Right ventricle myocardium superior (tissue), 1 donor: ENCODE data around the gene HCST. TPM values are rescaled to one million over a fixed set of nuclear protein-coding genes. Genes with fewer than 3 reads are reported as not detected.
A peak's percentile ranks its signal among the peaks of the same experiment; 100 is the strongest.
"Not testable (repeated sequence)": the region's sequence is repeated elsewhere in the genome, so short reads cannot be mapped to it uniquely, and the experiment has no call there.

Experiments
- ATAC-seq: fragments of 200-7000 bp; cut with Tn5 transposase; one replicate; pipeline ENCODE4 v1.9.1; 2020; ENCODE audit warnings: mild to moderate bottlenecking; ENCODE audit not compliant: poor library complexity
- DNase-seq: peaks from one replicate; pipeline ENCODE4 v3.0.0-alpha.2; 2020
- intact Hi-C: fragments of 100-400 bp; cut with DNase I; formaldehyde crosslinking; loops from one replicate; pipeline ENCODE4 v1.11.2; 2022
- total RNA-seq: library from RNA; stranded (reverse); fragmentation: NEBNext Ultra II Directional; extraction: Animal tissue kit (Norgen Biotek cat#: 25700); gene quantifications from one replicate; pipeline ENCODE4 v1.2.1, GENCODE V29; 2021
- donor health status: DM: no; HTN: yes; CAD: no; lungs with severe emphysema.

HCST gene
- total RNA-seq, 1 donor from 2014 or later = 4.1 TPM

DNA sequence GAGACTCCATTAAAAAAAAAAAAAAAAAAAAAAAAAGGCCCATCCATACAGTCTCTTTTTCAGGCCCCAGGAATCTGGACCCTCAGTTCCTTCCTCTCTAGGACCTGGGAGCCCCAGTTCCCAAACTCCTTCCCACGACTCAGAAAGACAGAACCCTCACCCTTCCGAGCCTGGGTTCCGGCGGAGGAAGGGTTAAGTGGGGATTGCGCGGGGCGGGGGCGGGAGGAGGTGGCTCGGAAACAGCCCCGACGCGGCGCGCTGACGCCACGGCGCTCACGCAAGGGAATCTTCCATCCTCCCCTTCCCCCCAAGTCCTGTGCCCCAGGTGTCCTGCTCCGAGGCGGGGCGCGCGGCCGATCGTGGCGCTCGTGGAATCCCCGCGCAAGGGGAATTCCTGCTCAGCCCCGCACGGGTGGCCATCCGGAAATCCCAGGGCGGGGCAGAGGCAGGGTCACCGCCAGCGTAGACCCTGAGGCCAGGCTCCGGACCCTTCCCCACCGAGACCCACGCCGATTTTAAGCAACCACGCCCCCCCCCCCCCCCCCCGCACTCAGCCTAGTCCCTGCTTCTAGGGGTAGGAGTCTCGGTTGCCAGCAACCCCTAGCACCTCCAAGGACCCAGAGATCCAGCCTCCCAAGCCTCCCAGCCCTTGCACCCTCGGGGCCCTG, 2.6 kb upstream of the HCST start:
- intact Hi-C loops = no loop called here
- peak; percentile 90 for DNase-seq
- ATAC-seq = peak; percentile 92

- intact Hi-C loops = no loop called here
- no peak for ATAC-seq
- no peak for DNase-seq
Observed at GRCh38 chr19:35901055-35901644, 1.2 kb upstream of the HCST start.

DNA sequence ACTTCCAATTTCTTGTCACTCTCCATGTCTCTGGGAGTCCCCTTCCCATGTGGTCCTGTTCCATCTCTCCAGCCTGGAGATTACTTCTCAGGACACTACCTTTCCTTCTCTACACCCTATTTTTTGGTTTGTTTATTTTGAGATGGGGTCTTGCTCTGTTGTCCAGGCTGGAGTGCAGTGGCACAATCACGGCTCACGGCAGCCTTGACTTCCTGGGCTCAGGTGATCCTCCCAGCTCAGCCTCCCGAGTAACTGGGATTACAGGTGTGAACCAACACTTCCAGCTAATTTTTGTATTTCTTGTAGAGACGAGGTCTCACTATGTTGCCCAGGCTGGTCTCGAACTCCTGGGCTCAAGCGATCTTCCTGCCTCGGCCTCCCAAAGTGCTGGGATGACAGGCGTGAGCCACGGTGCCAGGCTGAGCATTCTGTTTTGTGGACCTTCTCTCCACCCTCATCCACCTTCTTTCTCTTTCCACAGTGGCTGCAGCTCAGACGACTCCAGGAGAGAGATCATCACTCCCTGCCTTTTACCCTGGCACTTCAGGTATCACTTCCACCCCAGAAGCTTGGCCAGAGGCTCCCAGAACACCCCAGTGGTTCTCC, 644 bp downstream of the HCST start:
- no peak for ATAC-seq
- DNase-seq = no peak
- intact Hi-C loops = no loop called here

DNA sequence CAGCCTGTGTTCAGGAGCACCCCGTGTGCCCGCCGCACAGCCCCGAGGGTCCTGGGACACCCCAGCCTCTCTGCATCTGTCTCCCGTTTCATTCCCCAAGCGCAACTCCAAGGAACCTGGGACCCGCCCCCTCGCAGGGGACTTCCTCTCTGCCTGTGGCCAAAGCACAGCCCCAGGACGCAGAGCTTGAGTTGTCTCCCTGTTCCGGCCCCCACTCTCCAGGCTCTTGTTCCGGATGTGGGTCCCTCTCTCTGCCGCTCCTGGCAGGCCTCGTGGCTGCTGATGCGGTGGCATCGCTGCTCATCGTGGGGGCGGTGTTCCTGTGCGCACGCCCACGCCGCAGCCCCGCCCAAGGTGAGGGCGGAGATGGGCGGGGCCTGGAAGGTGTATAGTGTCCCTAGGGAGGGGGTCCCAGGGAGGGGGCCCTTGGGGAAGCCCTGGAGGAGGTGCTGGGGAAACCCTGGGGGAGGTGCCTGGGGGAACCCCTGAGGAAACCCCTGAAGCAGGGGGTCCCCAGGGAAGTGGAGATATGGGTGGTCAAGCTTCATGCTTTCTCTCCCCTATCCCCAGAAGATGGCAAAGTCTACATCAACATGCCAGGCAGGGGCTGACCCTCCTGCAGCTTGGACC, 1.3 kb downstream of the HCST start:
- DNase-seq (peak; percentile 84), ATAC-seq (peak; percentile 2)
- intact Hi-C loops = no loop called here

DNA sequence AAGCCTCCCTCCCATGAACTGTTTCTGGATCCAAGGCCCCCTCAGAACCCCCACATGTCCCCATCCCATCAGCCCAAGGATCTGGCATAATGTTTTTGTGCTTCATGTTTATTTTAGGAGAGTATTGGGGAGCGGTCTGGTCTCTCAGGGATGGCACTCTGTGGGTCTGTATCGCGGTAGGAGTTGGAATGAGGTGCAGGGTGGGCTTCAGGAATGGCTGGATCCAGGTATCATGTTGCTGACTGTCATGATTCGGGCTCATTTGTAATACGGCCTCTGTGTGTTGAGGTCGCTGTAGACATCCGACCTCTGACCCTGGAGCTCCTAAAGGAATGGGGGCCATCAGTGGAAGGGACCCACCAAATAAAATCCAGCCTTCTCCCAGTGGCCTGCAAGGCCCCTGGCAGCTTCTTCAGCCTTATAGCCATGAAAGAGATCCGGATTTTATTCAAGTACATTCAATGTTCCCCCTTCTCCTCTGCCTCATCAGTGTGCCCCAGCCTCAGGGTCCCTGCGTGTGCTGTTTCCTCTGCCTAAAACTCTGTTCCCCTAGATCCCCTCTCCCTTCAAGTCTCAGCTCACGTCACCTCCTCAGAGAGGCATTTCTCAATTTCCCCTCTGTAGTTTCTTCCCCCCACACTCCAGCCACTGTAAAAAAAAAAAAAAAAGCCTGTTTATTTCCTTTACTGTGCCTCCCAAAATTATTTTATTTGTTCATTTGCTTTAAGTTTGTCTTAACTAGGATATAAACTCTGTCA, 2.2 kb downstream of the HCST start:
- DNase-seq = no peak
- intact Hi-C loops = no loop called here

DNA sequence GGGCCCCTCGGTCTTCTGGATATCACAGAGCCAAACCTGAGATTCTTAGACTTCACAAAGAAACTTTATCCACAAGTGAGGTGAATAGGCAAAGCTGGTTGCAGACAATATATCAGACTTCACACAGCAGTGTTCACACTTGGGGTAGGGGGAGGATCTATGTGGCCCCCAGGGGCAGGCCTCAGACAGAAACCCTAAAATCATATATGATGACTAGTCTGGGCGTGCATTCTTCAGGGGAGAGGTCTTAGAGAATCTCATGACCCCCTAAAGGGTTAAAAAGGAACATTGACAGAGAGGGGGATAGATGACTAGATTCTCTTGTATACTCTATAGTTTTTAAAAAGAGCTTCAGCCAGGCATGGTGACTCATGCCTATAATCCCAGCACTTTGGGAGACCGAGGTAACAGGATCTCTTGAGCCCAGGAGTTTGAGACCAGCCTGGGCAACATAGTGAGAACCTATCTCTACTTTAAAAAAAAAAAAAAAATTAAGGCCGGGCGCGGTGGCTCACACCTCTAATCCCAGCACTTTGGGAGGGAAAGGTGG, 2.9 kb downstream of the HCST start:
- intact Hi-C loops = no loop called here
- DNase-seq (no peak), ATAC-seq (no peak)

More for the DNA sequence above, 2.2 kb downstream of the HCST start:
- no peak for ATAC-seq

DNA sequence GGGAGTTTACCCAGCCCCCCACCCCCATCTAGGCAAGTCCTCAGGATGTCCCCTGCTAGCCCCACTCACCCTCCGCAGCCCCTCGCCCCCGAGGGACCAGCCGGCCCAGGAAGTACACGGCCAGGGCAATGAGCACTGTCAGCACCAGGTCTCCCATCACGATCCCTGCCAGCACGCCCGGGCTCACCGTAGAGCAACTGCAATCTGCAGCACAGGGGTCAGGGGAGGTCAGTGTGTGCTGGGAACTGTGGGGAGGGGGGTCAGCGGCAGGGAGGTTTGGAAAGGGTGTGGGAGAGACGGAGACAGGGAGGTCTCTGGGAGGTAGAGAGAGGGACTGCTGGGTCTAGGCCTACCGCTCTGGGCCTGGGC, 5.0 kb downstream of the HCST start:
- no peak for ATAC-seq
- intact Hi-C loops = no loop called here
- DNase-seq = no peak

DNA sequence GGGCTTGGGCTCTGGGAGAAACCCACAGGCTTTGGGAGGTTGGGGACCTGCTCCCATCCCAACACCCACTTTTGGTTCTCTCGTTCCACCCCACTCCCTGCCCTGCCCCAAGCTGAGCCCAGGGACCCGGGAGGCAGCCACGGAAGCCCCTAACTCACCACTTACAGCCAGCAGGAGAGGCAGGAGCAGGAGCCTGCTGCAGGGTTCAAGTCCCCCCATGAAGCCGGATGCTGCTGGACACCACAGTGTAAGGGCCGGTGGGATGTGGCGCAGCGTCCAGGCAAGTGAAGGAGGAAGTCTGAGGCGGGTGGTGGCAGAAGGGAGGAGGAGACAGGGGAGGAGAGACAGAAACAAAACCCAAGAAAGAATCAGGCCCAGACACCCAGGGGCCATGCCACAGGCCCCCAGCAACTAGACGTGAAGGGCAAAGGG, 5.7 kb downstream of the HCST start, which contains the start of gene TYROBP:
TYROBP (minus strand) TSS at position 286 of the 432 bp plus-strand sequence; CDS start at position 219, 67 bp downstream.
- ATAC-seq (peak; percentile 63), DNase-seq (peak; percentile 77)
- intact Hi-C loops = no loop called here

DNA sequence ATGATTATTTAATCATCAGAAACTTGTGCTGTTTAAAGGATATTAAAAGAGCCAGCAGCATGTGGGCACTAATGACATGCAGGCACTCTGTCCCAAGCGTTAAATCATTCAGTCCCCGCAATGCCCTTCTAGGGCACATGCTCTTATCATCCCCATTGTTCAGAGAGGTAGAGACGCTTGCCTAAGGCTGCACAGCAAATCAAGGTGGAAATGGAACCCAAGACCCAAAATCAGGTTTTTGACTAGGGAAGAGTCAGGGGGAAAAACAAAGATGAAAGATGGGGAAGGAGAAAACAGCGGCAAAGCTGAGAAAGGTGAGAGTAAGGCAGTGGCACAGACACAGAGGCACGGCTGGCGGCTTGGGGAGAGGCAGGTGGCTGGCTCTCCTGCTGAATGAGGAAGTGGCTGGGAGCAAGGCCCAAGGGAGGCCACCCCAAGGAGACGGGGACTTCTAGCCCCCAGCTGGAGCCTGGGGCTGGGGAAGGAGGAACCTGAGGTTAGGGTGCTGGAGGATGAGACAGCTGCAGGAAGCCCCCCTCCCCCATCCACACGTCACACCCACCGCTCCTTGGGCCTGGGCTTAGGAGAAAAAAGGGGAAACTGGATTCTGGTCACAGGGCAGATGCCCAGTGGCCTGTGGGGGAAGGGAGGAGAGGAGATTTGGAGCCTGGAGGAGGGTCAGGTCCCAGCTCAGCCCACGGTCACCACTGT, 6.8 kb downstream of the HCST start:
- ATAC-seq = peak; percentile 75

DNA sequence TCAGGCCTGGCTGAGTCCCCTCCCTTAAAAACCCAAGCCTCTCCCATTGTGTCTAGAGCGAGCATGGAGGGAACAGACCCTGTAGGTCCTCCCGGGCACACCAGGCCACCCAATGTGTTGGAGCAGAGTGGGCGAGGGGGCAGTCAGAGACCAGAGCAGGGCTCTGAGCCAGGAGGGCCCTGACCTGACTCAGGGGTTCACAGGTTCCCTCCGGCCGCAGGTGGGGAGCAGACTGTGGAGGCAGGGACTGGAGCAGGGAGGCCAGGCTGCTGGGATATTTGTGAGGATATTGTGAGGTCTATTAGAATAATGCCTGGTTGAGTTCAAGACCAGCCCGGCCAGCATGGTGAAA, 7.3 kb downstream of the HCST start:
- intact Hi-C loops = no loop called here
- ATAC-seq (no peak), DNase-seq (no peak)

More for the DNA sequence above, 6.8 kb downstream of the HCST start:
- intact Hi-C loops = no loop called here
- DNase-seq = peak; percentile 90

GRCh38 chr19:35910355-35910754, 8.0 kb downstream of the HCST start:
- ATAC-seq, DNase-seq, intact Hi-C loops: not testable (repeated sequence)

DNA sequence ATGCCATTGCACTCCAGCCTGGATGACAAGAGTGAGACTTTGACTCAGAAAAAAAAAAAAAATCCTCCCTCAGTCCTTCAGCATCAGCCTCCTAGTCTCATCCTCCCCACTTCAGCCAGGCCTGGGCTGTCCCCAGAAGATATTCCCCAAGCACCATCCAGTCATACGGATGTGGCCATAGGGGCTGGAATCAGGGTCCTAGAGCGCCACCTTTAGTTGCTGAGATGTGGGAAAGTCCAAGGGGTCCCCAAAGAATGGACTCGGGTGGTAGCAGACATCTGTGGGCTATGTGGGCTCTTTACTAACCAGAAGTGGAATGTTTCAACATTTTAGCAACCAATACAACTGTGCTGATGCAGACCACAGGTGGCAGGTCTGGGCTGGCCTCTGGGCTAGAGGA, 8.8 kb downstream of the HCST start:
- intact Hi-C loops = no loop called here
- no peak for ATAC-seq
- DNase-seq = no peak

GRCh38 chr19:35911790-35912189, 9.5 kb downstream of the HCST start:
- no peak for DNase-seq
- intact Hi-C loops = no loop called here

GRCh38 chr19:35913589-35913988, 11.3 kb downstream of the HCST start:
- DNase-seq (no peak), ATAC-seq (no peak)
- intact Hi-C loops = no loop called here

More at GRCh38 chr19:35911790-35912189, 9.5 kb downstream of the HCST start:
- ATAC-seq = no peak

GRCh38 chr19:35915443-35915842, 13.1 kb downstream of the HCST start:
- intact Hi-C loops = no loop called here
- ATAC-seq = no peak
- no peak for DNase-seq

DNA sequence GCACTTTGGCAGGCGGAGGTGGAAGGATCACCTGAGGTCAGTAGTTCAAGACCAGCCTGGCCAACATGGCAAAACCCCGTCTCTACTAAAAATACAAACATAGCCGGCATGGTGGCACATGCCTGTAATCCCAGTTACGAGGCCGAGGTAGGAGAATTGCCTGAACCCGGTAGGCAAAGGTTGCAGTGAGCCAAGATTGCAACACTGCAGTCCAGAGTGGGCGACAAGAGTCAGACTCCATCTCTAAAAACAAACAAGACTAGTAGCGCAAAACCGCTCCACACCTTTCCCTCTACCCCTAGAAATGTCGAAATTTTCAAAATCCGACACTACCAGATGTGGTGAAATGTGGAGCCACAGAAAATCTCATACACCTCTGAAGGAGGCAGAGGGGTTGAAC, 17.0 kb downstream of the HCST start:
- DNase-seq (no peak), ATAC-seq (no peak)
- intact Hi-C loops = no loop called here

DNA sequence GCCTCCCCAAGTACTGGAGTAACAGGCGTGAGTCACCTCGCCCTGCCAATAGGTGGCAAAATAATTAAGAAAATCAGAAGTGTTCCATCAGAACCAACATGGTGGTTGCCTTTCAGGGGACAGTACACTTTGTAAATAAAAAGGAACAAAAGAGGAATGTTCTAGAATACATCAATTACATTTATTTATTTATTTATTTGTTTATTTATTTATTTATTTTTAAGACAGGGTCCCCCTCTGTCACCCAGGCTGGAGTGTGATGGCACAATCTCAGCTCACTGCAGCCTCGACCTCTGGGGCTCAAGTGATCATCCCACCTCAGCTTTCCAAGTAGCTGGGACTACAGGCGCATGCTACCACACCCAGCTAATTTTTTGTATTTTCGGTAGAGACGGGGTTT, 18.7 kb downstream of the HCST start:
- no peak for ATAC-seq
- no peak for DNase-seq
- intact Hi-C loops = no loop called here

GRCh38 chr19:35925501-35925900, 23.2 kb downstream of the HCST start:
- intact Hi-C loops = no loop called here
- DNase-seq = no peak
- ATAC-seq = no peak
